ENCODE measurements around the gene GFPT1. TPM values are rescaled to one million over a fixed set of nuclear protein-coding genes. Genes with fewer than 3 reads are reported as not detected.

The GFPT1 gene
- total and polyA plus RNA-seq, 4 donors: 14.7 to 42.6 (median 18.1) TPM

DNA sequence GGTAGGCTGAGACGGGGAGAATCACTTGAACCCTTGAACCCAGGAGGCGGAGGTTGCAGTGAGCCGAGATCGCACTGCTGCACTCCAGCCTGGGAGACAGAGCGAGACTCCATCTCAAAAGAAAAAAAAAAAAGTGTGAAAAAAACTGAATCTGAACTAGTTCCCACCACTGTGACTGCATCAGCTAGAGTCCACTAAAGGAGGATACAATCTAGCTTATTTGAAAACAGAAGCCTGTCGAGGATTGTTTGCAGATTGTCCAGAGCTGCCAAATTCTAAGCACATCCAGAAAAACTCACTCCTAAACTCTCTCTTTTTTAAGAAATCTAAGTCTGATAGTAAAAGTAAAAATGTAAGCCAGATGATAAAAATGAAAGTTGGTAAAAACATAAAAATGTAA, 10.6 kb downstream of the GFPT1 start (continued):
- TF ChIP-seq, protein P1, sequence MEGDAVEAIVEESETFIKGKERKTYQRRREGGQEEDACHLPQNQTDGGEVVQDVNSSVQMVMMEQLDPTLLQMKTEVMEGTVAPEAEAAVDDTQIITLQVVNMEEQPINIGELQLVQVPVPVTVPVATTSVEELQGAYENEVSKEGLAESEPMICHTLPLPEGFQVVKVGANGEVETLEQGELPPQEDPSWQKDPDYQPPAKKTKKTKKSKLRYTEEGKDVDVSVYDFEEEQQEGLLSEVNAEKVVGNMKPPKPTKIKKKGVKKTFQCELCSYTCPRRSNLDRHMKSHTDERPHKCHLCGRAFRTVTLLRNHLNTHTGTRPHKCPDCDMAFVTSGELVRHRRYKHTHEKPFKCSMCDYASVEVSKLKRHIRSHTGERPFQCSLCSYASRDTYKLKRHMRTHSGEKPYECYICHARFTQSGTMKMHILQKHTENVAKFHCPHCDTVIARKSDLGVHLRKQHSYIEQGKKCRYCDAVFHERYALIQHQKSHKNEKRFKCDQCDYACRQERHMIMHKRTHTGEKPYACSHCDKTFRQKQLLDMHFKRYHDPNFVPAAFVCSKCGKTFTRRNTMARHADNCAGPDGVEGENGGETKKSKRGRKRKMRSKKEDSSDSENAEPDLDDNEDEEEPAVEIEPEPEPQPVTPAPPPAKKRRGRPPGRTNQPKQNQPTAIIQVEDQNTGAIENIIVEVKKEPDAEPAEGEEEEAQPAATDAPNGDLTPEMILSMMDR (IDR thresholded peaks at IDR 0.05; ENCODE audit: low read depth, low read length, missing input control): no peak
- no peak for TF ChIP-seq GABPA (IDR thresholded peaks at IDR 0.05 in 1 of 2, conservative IDR thresholded peaks at IDR 0.05 in 1 of 2)
- no peak for TF ChIP-seq EGR1 (IDR thresholded peaks at IDR 0.05; ENCODE audit: low read depth in 2 of 2)
- no peak for TF ChIP-seq HNF4A (conservative IDR thresholded peaks at IDR 0.05)
- no peak for TF ChIP-seq FOXA1 (IDR thresholded peaks at IDR 0.05)
- TF ChIP-seq, protein P2, sequence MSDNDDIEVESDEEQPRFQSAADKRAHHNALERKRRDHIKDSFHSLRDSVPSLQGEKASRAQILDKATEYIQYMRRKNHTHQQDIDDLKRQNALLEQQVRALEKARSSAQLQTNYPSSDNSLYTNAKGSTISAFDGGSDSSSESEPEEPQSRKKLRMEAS (IDR thresholded peaks at IDR 0.05): no peak

DNA sequence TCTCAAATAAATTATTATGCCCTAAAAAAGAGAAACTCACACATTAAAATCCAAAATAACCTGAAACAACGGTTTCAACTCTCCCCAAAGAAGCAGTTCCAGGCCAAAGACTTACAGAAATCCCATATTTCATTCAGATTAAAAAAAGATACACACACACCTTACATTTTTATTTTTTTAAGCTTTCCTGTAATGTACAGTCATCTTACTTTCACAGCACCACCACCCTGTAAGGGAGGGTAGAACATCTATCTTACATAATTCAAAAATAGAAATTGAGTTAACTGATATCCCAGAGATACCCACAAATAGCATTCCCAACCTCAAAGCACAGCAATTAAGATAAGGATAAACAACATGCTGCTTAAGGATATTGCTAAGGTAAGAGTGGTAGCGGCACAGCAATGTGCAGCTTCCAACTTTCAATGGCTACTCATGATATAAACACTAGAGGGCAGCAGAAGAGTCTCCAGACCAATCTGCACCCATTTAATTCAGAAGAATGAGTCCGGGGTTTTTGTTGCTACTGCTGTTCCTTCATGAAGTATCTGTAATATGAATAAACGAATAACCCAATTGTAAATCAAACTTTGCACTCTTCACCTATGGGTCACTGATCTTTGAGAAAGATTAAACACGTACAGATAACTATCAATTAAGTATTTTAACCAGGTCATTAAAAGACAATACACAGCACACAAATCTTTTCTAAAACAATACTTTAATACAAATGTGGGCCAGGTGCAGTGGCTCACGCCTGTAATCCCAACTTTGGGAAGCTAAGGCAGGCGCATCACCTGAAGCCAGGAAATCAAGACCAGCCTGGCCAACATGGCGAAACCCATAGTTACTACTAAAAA, 11.3 kb downstream of the GFPT1 start:
- WGBS: 68% methylated on average over 8 of the region's 8 CpGs
- Histone ChIP-seq H3K27me3 (ENCODE audit: control insufficient read depth in 4 of 4, insufficient read depth in 4 of 4, low read length in 3 of 4) (no peaks in the 10 kb centered on the region), H3K4me1 (ENCODE audit: control insufficient read depth in 4 of 4, insufficient read depth in 4 of 4, low read length in 3 of 4) (peaks cover 6 to 11% (median 7%) of the 10 kb centered on the region in 4 donors), H3K4me3 (ENCODE audit: low read depth in 1 of 3, low read length in 3 of 3) (no peak overlapping the region), H3K9me3 (ENCODE audit: control insufficient read depth in 4 of 4, low read length in 3 of 4) (no peaks in the 10 kb centered on the region), H3K27ac (ENCODE audit: low read depth in 1 of 2, low read length in 2 of 2) (no peak overlapping the region), H3K36me3 (ENCODE audit: control insufficient read depth in 4 of 4, insufficient read depth in 3 of 4, low read depth in 1 of 4, low read length in 3 of 4) (peaks cover 2 to 11% (median 10%) of the 10 kb centered on the region in 4 donors), H3K9ac (ENCODE audit: low read depth in 1 of 2, low read length in 2 of 2) (no peak overlapping the region)
- no peak for DNase-seq (ENCODE audit: low spot score)
- TF ChIP-seq FOXA1 (IDR thresholded peaks at IDR 0.05) (no peak), SP1 (IDR thresholded peaks at IDR 0.05) (no peak), GABPA (IDR thresholded peaks at IDR 0.05 in 1 of 2, conservative IDR thresholded peaks at IDR 0.05 in 1 of 2) (no peak), JUND (IDR thresholded peaks at IDR 0.05) (no peak), TAF1 (conservative IDR thresholded peaks at IDR 0.05) (no peak), YY1 (IDR thresholded peaks at IDR 0.05) (no peak), RXRA (IDR thresholded peaks at IDR 0.05) (no peak), RAD21 (IDR thresholded peaks at IDR 0.05) (peak; percentile 70 to 80), FOXA2 (IDR thresholded peaks at IDR 0.05) (no peak), EGR1 (IDR thresholded peaks at IDR 0.05; ENCODE audit: low read depth in 2 of 2) (no peak)
- TF ChIP-seq, protein P3, sequence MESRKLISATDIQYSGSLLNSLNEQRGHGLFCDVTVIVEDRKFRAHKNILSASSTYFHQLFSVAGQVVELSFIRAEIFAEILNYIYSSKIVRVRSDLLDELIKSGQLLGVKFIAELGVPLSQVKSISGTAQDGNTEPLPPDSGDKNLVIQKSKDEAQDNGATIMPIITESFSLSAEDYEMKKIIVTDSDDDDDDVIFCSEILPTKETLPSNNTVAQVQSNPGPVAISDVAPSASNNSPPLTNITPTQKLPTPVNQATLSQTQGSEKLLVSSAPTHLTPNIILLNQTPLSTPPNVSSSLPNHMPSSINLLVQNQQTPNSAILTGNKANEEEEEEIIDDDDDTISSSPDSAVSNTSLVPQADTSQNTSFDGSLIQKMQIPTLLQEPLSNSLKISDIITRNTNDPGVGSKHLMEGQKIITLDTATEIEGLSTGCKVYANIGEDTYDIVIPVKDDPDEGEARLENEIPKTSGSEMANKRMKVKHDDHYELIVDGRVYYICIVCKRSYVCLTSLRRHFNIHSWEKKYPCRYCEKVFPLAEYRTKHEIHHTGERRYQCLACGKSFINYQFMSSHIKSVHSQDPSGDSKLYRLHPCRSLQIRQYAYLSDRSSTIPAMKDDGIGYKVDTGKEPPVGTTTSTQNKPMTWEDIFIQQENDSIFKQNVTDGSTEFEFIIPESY (IDR thresholded peaks at IDR 0.05): no peak
- TF ChIP-seq, protein P1 (IDR thresholded peaks at IDR 0.05; ENCODE audit: low read depth, low read length, missing input control): peak; percentile 50
- TF ChIP-seq, protein P2 (IDR thresholded peaks at IDR 0.05): no peak
- TF ChIP-seq, protein P4, sequence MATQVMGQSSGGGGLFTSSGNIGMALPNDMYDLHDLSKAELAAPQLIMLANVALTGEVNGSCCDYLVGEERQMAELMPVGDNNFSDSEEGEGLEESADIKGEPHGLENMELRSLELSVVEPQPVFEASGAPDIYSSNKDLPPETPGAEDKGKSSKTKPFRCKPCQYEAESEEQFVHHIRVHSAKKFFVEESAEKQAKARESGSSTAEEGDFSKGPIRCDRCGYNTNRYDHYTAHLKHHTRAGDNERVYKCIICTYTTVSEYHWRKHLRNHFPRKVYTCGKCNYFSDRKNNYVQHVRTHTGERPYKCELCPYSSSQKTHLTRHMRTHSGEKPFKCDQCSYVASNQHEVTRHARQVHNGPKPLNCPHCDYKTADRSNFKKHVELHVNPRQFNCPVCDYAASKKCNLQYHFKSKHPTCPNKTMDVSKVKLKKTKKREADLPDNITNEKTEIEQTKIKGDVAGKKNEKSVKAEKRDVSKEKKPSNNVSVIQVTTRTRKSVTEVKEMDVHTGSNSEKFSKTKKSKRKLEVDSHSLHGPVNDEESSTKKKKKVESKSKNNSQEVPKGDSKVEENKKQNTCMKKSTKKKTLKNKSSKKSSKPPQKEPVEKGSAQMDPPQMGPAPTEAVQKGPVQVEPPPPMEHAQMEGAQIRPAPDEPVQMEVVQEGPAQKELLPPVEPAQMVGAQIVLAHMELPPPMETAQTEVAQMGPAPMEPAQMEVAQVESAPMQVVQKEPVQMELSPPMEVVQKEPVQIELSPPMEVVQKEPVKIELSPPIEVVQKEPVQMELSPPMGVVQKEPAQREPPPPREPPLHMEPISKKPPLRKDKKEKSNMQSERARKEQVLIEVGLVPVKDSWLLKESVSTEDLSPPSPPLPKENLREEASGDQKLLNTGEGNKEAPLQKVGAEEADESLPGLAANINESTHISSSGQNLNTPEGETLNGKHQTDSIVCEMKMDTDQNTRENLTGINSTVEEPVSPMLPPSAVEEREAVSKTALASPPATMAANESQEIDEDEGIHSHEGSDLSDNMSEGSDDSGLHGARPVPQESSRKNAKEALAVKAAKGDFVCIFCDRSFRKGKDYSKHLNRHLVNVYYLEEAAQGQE (IDR thresholded peaks at IDR 0.05): no peak

Measured in liver (tissue), 9 donors.